NCI-H446 treated with DMSO at 0.1 percent for 48 hours (cell line): ENCODE results near the gene GTF3C6.
A peak's percentile ranks its signal among the peaks of the same experiment; 100 is the strongest.
"Not testable (repeated sequence)": the region's sequence is repeated elsewhere in the genome, so short reads cannot be mapped to it uniquely, and the experiment has no call there.

Experiments
- DNase-seq: peaks from one replicate; lab custom pipeline; 2025; lab: John Stamatoyannopoulos, UW

The GTF3C6 gene

GRCh38 chr6:110979565-110980101, 21.1 kb downstream of the GTF3C6 start:
- DNase-seq = no peak

DNA sequence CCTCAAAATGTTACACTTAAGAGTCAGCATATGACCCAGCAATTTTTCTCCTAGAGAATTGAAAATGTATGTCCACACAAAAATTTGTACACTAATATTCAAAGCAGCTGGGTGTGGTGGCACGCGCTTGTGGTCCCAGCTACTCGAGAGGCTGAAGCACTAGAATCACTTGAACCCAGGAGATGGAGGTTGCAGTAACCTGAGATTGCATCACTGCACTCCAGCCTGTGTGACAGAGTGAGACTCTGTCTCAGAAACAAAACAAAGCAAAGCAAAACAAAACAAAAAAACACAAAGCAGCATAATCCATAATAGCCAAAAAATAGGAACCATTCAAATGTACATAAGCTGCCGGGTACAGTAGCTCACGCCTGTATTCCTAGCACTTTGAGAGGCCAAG, 21.7 kb downstream of the GTF3C6 start:
- no peak for DNase-seq

GRCh38 chr6:110980648-110981047, 22.1 kb downstream of the GTF3C6 start:
- no peak for DNase-seq

GRCh38 chr6:110981202-110981600, 22.7 kb downstream of the GTF3C6 start:
- no peak for DNase-seq

DNA sequence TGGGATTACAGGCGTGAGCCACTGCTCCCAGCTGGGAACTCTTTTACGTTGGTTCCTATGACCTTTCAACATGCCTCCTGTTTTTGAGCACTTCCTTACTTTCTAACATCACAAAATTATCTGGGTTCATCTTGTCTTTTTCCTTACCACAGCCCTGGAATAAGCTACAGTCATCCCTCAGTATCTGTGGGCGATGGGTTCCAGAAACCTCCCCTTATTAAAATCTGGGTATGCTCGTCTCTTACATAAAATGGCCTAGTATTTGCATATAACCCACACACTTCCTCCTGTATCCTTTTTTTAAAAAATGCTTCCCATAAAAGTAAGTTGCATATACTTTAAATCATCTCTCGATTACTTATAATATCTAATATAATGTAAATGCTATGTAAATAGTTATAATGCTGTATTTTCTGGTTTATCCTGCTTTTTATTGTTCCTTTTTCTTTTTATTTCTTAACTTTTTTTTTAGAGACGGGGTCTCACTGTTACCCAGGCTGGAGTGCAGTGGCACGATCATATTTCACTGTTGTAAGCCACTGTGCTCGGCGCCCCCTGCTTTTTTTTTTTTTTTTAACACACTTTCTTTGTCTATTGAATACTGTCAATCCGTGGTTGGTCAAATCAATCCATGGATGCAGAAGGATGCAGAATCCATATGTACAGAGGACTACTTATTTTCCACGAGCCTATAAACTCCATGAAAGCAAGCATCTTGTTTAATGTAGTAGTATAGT, 32.5 kb downstream of the GTF3C6 start:
- DNase-seq = no peak

- no peak for DNase-seq
Measured at GRCh38 chr6:110996691-110997090, 38.2 kb downstream of the GTF3C6 start.

DNA sequence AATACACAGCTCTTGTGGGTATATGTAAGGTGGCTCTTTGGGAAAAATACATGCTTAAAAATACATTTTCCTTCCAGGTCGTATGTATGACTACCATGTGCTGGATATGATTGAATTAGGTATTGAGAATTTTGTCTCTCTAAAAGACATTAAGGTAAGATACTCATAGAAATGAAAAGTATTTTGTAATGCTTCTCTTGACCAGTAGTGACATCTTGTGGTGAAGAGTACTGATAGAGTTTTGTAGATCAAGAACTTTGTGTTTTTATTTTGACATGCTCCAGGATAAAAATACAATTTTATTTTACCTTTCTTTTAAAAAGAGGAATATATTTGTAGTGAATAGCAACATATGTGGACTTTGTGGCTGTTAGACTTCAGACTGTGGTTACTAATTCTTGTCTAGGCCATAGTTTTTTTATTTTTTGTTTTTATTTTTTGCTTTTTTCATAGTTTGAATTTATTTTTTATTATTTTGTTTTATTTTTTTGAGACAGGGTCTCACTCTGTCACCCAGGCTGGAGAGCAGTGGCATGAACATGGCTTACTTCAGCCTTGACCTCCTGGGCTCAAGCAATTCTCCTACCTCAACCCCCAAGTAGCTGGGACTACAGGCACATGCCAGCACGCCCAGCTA, 41.2 kb downstream of the GTF3C6 start:
- DNase-seq = no peak

- no peak for DNase-seq
Measured at GRCh38 chr6:111002350-111002749, 43.8 kb downstream of the GTF3C6 start.

- DNase-seq = no peak
Measured at GRCh38 chr6:111011360-111012142, 53.0 kb downstream of the GTF3C6 start.

DNA sequence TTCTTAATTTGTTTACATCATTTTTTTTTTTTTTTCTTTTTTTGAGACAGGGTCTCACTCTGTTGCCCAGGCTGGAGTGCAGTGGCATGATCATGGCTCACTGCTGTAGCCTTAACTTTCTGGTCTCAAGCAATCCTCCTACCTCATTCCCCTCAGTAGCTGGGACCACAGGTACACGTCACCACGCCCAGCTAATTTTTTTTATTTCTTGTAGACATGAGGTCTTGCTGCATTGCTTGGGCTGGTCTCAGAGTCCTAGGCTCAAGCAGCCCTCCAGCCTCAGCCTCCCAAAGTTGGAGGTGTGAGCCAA, 53.6 kb downstream of the GTF3C6 start:
- DNase-seq = no peak

GRCh38 chr6:111012520-111012919, 54.0 kb downstream of the GTF3C6 start:
- DNase-seq = not testable (repeated sequence)

DNA sequence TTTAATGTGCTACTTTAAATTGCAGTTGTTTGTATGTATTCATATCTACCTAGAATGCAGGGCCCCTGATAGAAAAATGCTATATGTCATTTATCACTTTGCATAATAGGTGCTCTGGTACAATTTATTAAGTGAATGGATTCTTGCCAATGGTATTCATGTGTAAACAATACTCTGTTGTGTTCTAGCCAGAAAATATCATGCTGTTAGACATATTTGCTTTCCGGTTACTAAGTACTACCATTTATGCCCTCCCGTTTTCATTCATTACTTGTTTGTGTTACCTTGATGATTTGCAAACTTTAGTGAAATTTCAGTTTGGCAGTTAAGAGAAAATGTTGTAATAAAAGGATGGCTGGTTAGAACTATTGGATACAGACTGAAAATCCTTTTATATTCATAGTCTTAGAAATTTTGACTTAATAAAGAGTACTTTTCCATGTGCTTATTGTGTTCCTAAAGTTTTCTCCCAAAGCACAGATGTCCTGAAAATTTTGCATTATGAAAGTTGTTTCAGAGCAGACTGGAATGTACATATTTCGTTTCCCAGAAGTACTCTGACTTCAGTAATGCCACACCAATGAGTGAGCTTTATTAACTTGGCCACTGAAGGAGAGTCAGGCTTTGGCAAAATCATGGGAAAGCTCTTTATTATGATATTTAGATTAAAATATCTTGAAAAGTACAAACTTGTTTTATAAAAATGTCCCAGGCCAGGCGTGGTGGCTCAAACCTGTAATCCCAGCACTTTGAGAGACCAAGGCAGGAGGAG, 54.8 kb downstream of the GTF3C6 start:
- DNase-seq = peak; percentile 9

DNA sequence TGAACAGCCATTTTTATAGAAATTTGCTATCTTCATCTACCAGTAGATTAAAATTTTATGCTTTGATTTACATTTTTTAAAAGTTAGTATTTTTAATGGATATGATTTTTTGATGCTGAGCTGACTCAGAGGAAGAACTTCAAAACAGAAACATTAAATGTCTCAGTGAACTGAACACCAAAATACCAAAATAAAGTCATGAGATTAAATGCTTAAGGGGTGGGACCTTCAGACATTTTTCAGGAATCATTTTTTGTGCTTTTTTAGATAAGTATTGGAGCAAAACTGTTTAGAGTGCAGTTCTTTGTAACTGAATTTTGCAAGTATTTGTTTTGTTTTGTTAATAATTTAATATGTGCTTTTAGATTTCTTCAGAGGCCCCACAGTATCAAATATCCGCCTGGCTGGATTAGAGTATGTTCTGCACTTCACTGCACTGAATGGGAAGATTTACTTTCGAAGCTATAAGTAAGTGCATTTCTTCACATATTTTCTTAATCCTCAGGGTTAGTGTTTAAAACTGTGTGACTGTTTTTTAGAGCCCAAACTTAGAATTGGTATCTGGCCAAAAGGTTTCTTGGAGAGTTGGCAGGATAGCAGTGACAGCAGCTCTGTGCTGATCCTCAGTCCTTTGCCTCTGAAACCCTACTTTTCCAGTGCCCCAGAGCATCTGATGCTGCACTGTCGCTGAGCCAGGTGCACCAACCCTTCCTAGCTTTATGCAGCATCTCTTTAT, 57.1 kb downstream of the GTF3C6 start:
- no peak for DNase-seq

DNA sequence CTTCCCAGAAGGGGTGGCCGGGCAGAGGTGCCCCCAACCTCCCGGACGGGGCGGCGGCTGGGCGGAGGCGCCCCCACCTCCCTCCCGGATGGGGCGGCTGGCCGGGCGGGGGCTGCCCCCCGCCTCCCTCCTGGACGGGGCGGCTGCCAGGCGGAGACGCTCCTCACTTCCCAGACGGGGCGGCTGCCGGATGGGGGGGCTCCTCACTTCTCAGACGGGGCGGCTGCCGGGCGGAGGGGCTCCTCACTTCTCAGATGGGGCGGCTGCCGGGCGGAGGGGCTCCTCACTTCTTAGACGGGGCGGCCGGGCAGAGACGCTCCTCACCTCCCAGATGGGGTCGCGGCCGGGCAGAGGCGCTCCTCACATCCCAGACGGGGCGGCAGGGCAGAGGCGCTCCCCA, 58.7 kb downstream of the GTF3C6 start:
- not testable (repeated sequence) for DNase-seq
